HepG2 (cell line): Measurements from ENCODE around the gene SMARCB1.

Source experiments
- ATF1 ChIP-seq: IDR thresholded peaks from 2 replicates; pipeline ENCODE4 v1.6.1; 2016; ENCODE audit warnings: mild to moderate bottlenecking, control low read depth
- ELF4 ChIP-seq: sonication (generic); formaldehyde crosslinking; IDR thresholded peaks from 2 replicates; pipeline ENCODE4 v1.5.0; 2020; ENCODE audit warnings: missing genetic modification reagents, mild to moderate bottlenecking, moderate library complexity, borderline replicate concordance
- HIVEP1 ChIP-seq: sonication (generic); formaldehyde crosslinking; IDR thresholded peaks from 2 replicates; pipeline ENCODE4 v1.4.0; 2020; ENCODE audit warnings: mild to moderate bottlenecking, missing genetic modification reagents
- KLF16 ChIP-seq, 2 experiments: sonication (generic) in 1 of 2; formaldehyde crosslinking in 1 of 2; IDR thresholded peaks; 2 replicates each; pipeline versions ENCODE4 v1.6.1 to v1.8.0; 2016 to 2023; ENCODE audit warnings: missing genetic modification reagents in 2 of 2, missing compliant biosample characterization in 1 of 2
- KMT2A ChIP-seq: sonication (generic); formaldehyde crosslinking; IDR thresholded peaks from 2 replicates; pipeline ENCODE4 v1.4.0; 2020; ENCODE audit warnings: missing genetic modification reagents
- REPIN1 ChIP-seq: sonication (generic); formaldehyde crosslinking; IDR thresholded peaks from 2 replicates; pipeline ENCODE4 v1.8.0; 2022; ENCODE audit warnings: missing genetic modification reagents, low read depth, mild to moderate bottlenecking, borderline replicate concordance
- SMC3 ChIP-seq: IDR thresholded peaks from 2 replicates; pipeline ENCODE4 v1.6.1; 2011; ENCODE audit warnings: low read length, improper control_type of control experiment
- TAF1 ChIP-seq: sonication (generic); formaldehyde crosslinking; IDR thresholded peaks from 2 replicates; pipeline ENCODE4 v1.4.0; 2020; ENCODE audit warnings: missing genetic modification reagents
- ZFP82 ChIP-seq: sonication (generic); formaldehyde crosslinking; IDR thresholded peaks from 2 replicates; pipeline ENCODE4 v1.5.1; 2020; ENCODE audit warnings: mild to moderate bottlenecking, missing genetic modification reagents, borderline replicate concordance
- ZNF33B ChIP-seq: sonication (generic); formaldehyde crosslinking; IDR thresholded peaks from 2 replicates; pipeline ENCODE4 v1.5.1; 2020; ENCODE audit warnings: mild to moderate bottlenecking, missing genetic modification reagents
- TF ChIP-seq, protein P1 (sequence below): IDR thresholded peaks from 2 replicates; pipeline ENCODE4 v1.6.1; 2016; ENCODE audit warnings: low read depth, control low read depth
- TF ChIP-seq, protein P2 (sequence below): sonication (generic); formaldehyde crosslinking; IDR thresholded peaks from 2 replicates; pipeline ENCODE4 v1.5.0; 2020; ENCODE audit warnings: mild to moderate bottlenecking, missing genetic modification reagents, moderate library complexity

DNA sequence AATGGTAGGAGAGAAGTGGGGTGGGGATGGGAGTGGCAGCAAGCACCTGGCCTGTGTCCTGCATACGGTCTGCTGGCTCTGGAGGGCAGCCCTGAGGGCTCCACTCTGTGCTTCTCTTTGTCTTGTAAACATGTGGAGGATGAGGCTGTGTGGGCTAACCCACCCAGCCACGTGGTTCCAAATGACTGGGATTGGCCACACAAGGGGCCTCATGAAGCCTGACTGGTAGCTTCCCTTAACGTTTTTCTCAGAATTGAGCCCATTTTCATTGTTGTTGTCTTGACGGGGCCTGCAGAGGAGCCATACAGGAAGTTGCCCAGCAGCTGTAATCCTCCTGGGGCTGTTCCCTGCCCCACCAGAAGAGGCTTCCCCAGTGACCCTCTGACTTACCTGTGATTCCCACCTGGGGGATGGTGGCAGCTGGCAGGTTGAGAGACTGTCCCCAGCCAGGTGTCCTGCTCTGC lies 34.0 kb downstream of the SMARCB1 start:
- TF ChIP-seq, protein P1, sequence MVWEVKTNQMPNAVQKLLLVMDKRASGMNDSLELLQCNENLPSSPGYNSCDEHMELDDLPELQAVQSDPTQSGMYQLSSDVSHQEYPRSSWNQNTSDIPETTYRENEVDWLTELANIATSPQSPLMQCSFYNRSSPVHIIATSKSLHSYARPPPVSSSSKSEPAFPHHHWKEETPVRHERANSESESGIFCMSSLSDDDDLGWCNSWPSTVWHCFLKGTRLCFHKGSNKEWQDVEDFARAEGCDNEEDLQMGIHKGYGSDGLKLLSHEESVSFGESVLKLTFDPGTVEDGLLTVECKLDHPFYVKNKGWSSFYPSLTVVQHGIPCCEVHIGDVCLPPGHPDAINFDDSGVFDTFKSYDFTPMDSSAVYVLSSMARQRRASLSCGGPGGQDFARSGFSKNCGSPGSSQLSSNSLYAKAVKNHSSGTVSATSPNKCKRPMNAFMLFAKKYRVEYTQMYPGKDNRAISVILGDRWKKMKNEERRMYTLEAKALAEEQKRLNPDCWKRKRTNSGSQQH (CRISPR knock-in tag): no peak
- no peak for TF ChIP-seq ELF4 (CRISPR knock-in tag)
- no peak for TF ChIP-seq REPIN1 (CRISPR knock-in tag)
- no peak for TF ChIP-seq HIVEP1 (CRISPR knock-in tag)
- no peak for TF ChIP-seq ATF1 (CRISPR knock-in tag)
- no peak for TF ChIP-seq SMC3
- TF ChIP-seq, protein P2, sequence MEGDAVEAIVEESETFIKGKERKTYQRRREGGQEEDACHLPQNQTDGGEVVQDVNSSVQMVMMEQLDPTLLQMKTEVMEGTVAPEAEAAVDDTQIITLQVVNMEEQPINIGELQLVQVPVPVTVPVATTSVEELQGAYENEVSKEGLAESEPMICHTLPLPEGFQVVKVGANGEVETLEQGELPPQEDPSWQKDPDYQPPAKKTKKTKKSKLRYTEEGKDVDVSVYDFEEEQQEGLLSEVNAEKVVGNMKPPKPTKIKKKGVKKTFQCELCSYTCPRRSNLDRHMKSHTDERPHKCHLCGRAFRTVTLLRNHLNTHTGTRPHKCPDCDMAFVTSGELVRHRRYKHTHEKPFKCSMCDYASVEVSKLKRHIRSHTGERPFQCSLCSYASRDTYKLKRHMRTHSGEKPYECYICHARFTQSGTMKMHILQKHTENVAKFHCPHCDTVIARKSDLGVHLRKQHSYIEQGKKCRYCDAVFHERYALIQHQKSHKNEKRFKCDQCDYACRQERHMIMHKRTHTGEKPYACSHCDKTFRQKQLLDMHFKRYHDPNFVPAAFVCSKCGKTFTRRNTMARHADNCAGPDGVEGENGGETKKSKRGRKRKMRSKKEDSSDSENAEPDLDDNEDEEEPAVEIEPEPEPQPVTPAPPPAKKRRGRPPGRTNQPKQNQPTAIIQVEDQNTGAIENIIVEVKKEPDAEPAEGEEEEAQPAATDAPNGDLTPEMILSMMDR (CRISPR knock-in tag): no peak
- TF ChIP-seq KMT2A (CRISPR knock-in tag): no peak
- no peak for TF ChIP-seq ZFP82
- TF ChIP-seq ZNF33B: no peak
- TF ChIP-seq TAF1 (CRISPR knock-in tag): no peak
- TF ChIP-seq KLF16 (CRISPR knock-in tag; IDR thresholded peaks at IDR 0.05): no peak
